Peyer's patch (tissue), 4 donors: ENCODE data around the gene HDAC8.

Experiments
- CTCF ChIP-seq, 6 experiments: fragments of 450-650 bp in 4 of 6; fragments of 200-600 bp in 2 of 6; sonication (generic) in 1 of 6; IDR thresholded peaks; one replicate each; pipeline ENCODE4 v1.5.1; 2017 to 2019; ENCODE audit warnings: antibody characterized with exemption in 6 of 6, mild to moderate bottlenecking in 3 of 6, moderate library complexity in 1 of 6
- POLR2A ChIP-seq, 2 donors: fragments of 450-650 bp; IDR thresholded peaks; one replicate each; pipeline ENCODE4 v1.5.1; 2017; ENCODE audit warnings: antibody characterized with exemption in 2 of 2, mild to moderate bottlenecking in 2 of 2, moderate library complexity in 2 of 2

GRCh38 chrX:72461766-72462165 is 110.9 kb downstream of the HDAC8 start:
- TF ChIP-seq POLR2A (IDR thresholded peaks at IDR 0.05) = no peak
- no peak for TF ChIP-seq CTCF (IDR thresholded peaks at IDR 0.05)
